Mucosa of stomach (tissue), 1 donor: ENCODE data around the gene UBE3D.

Experiments
- H3K27me3 ChIP-seq: one replicate; pipeline ENCODE4 v1.7.0; 2013; ENCODE audit warnings: mild to moderate bottlenecking, low read length; ENCODE audit not compliant: control insufficient read depth, insufficient read depth
- H3K36me3 ChIP-seq: one replicate; pipeline ENCODE4 v1.7.0; 2013; ENCODE audit warnings: low read length; ENCODE audit not compliant: control insufficient read depth, insufficient read depth
- H3K4me1 ChIP-seq: one replicate; pipeline ENCODE4 v1.7.0; 2013; ENCODE audit warnings: mild to moderate bottlenecking, low read length; ENCODE audit not compliant: control insufficient read depth, insufficient read depth
- H3K4me3 ChIP-seq: one replicate; pipeline ENCODE4 v1.7.0; 2013; ENCODE audit warnings: low read length
- H3K9ac ChIP-seq: one replicate; pipeline ENCODE4 v1.7.0; 2013; ENCODE audit warnings: mild to moderate bottlenecking, low read length, moderate library complexity
- H3K9me3 ChIP-seq: one replicate; pipeline ENCODE4 v1.7.0; 2013; ENCODE audit warnings: mild to moderate bottlenecking, low read length, moderate library complexity; ENCODE audit not compliant: control insufficient read depth
- donor health status: Pancreatic carcinoma.

Gene UBE3D

DNA sequence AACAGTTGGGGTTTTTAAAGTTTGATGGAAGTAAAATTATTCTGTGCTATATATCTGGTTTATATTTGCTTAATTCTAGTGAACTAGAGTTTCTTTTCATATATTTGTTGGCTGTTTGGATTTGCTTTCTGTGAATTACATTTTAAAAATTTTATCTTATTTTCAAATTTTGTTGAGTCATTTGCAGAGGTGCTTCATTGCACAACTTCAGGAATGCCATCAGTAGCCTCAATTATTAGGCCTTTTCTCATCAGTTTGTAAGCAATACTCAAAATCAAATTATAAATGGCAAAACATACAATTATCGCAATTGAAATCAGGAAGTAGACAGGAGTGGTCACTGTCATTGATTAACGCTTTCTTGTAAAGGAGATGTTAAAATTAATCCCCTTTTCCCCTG, 96.9 kb downstream of the UBE3D start:
- Histone ChIP-seq H3K27me3 (no peaks in the 10 kb centered on the region), H3K9me3 (no peaks in the 10 kb centered on the region), H3K4me1 (no peaks in the 10 kb centered on the region), H3K4me3 (no peak overlapping the region), H3K9ac (no peak overlapping the region), H3K36me3 (no peaks in the 10 kb centered on the region)

DNA sequence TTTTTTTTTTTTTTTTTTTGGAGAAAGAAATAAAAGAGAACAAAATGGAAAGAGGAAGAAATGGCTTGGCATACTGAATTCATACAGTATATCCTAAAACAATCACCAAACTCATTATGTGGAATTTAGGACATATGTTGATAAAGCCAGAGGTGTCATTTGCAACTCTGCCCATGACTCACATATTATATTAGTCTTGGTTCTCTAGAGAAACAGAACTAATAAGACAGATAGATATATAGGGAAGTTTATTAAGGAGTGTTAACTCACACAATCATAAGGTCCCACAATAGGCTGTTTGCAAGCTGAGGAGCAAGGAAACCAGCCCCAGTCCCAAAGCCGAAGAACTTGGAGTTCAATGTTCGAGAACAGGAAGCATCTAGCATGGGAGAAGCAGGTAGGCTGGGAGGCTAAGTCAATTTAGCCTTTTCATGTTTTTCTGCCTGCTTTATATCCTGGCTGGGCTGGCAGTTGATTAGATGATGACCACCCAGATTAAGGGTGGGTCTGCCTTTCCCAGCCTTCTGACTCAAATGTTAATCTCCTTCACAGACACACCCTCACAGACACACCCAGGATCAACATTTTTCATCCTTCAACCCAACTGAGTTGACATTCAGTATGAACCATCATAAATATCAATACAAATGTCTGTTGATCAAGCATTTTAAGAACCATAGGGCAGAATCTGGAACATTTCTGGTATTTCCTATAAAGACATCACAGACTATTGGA, 102.3 kb downstream of the UBE3D start:
- Histone ChIP-seq H3K9ac (no peak overlapping the region), H3K4me3 (no peak overlapping the region), H3K27me3 (no peaks in the 10 kb centered on the region), H3K36me3 (no peaks in the 10 kb centered on the region), H3K4me1 (no peaks in the 10 kb centered on the region), H3K9me3 (no peaks in the 10 kb centered on the region)

DNA sequence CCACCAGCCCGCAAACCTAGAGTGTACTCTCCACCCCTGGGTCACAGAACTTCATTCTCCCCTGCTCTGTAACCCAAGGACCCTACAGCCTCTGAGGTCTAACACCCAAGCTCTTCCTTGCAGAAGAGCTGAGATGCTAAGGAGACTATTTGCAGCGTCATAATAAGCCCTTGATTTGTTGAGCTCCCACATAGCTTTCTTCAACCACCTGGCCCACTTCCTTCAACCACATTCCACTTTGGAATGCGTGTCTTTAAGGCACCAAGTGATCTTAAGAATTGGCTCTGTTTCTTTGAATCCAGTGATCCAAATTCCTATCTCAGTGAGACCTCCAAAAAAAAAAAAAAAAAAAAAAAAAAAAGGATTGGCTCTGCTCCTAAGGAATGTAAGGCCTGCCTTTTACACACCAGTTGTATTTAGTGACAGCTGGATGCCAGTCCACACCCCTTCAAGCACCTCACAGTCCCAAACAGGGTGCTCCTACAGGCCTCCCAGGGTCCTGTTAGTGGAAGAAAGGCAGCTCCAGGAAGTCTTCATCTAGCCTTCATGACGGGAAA, 106.2 kb downstream of the UBE3D start:
- Histone ChIP-seq H3K9me3 (no peaks in the 10 kb centered on the region), H3K27me3 (no peaks in the 10 kb centered on the region), H3K4me3 (no peak overlapping the region), H3K4me1 (no peaks in the 10 kb centered on the region), H3K36me3 (no peaks in the 10 kb centered on the region), H3K9ac (no peak overlapping the region)

DNA sequence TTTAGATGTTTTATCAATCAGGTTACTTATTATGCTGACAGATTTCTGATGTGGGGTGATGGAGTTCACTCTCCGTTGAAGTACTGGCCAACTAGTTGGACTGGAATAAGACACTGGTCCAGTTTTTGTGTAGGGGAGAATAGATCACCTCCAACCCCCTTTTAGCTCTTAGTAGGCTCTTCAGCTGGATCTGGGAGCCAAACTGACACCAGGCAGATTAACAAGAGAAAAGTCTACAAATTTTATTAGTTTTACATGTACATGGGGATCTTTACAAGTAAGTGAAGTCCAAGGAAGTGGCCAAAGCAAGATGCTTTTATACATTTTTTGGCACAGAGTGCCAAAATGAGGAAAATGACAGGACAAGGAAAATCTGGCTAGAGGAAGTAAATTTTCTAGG, 107.1 kb downstream of the UBE3D start:
- Histone ChIP-seq H3K9ac (no peak overlapping the region), H3K9me3 (no peaks in the 10 kb centered on the region), H3K36me3 (no peaks in the 10 kb centered on the region), H3K4me1 (no peaks in the 10 kb centered on the region), H3K27me3 (no peaks in the 10 kb centered on the region), H3K4me3 (no peak overlapping the region)

- Histone ChIP-seq H3K36me3 (no peaks in the 10 kb centered on the region), H3K9me3 (no peaks in the 10 kb centered on the region), H3K9ac (no peak overlapping the region), H3K4me1 (no peaks in the 10 kb centered on the region), H3K4me3 (no peak overlapping the region), H3K27me3 (no peaks in the 10 kb centered on the region)
These were observed 107.8 kb downstream of the UBE3D start for GRCh38 chr6:82957868-82958245.

- Histone ChIP-seq H3K9me3 (no peaks in the 10 kb centered on the region), H3K4me1 (no peaks in the 10 kb centered on the region), H3K36me3 (no peaks in the 10 kb centered on the region), H3K4me3 (no peak overlapping the region), H3K27me3 (no peaks in the 10 kb centered on the region), H3K9ac (no peak overlapping the region)
These were observed 108.3 kb downstream of the UBE3D start for GRCh38 chr6:82957171-82957867.

GRCh38 chr6:82955841-82956240, 109.8 kb downstream of the UBE3D start:
- Histone ChIP-seq H3K27me3 (no peaks in the 10 kb centered on the region), H3K4me1 (no peaks in the 10 kb centered on the region), H3K36me3 (no peaks in the 10 kb centered on the region), H3K9me3 (no peaks in the 10 kb centered on the region), H3K4me3 (no peak overlapping the region), H3K9ac (no peak overlapping the region)

DNA sequence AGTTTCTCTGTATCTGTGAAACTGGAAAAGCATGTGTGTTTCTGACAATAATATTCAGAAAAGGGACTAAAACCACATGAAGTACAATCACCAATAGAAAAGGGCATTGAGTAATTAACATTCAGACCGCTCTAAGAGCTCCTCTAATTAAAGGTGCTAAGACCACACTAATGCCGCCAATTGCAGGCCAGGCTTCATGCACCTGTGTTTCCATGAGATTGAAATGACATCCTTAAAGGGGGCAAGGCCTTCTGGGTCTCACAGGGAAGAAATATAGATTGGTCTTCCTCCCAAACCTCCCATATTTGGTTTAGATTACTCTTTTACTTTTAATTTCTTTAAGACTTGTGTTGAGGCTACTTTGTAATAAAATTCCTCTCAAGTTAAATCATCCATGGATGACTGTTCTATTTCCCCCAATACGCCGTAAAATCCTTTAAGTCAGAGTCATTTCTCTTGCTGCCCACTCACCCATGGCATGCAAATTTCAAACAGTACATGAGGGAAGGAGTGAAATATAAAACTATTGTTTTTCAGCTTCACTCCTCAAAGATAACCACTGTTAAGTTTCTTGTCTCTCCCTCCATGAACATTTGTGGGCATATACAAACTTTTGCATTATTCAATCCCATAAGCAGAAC, 110.6 kb downstream of the UBE3D start:
- Histone ChIP-seq H3K4me3 (no peak overlapping the region), H3K4me1 (no peaks in the 10 kb centered on the region), H3K27me3 (no peaks in the 10 kb centered on the region), H3K36me3 (no peaks in the 10 kb centered on the region), H3K9ac (no peak overlapping the region), H3K9me3 (no peaks in the 10 kb centered on the region)

DNA sequence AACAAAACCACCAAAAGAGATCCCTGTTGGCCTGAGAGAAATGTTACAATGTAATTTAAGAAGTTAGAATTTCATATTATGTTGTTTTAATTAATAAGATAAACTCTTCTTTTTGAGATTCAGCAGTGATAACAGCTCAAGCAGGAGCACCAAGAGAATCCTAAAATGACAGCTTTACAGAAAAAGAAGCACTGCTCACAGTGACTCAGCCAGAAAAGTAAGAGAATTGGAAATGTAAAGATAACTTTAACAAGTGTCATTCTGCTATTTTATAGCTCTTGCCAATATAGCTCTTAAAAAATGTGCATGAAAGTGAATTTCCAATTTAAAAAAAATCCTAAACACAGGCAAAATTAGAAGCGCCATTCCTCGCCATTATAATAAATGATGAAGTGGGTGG, 111.3 kb downstream of the UBE3D start:
- no peaks in the 10 kb centered on the region for H3K27me3 ChIP-seq
- H3K9me3 ChIP-seq = no peaks in the 10 kb centered on the region
- H3K4me1 ChIP-seq = no peaks in the 10 kb centered on the region
- H3K36me3 ChIP-seq = no peaks in the 10 kb centered on the region
- no peak overlapping the region for H3K4me3 ChIP-seq
- no peak overlapping the region for H3K9ac ChIP-seq

GRCh38 chr6:82953871-82954270, 111.8 kb downstream of the UBE3D start:
- Histone ChIP-seq H3K4me3 (no peak overlapping the region), H3K9ac (no peak overlapping the region), H3K4me1 (no peaks in the 10 kb centered on the region), H3K27me3 (no peaks in the 10 kb centered on the region), H3K36me3 (no peaks in the 10 kb centered on the region), H3K9me3 (no peaks in the 10 kb centered on the region)

- H3K9me3 ChIP-seq = no peaks in the 10 kb centered on the region
- no peaks in the 10 kb centered on the region for H3K27me3 ChIP-seq
- no peaks in the 10 kb centered on the region for H3K4me1 ChIP-seq
- no peak overlapping the region for H3K4me3 ChIP-seq
- H3K9ac ChIP-seq = no peak overlapping the region
- no peaks in the 10 kb centered on the region for H3K36me3 ChIP-seq
These were observed 113.7 kb downstream of the UBE3D start for GRCh38 chr6:82951935-82952334.

GRCh38 chr6:82951389-82951788, 114.3 kb downstream of the UBE3D start:
- Histone ChIP-seq H3K9ac (no peak overlapping the region), H3K9me3 (no peaks in the 10 kb centered on the region), H3K27me3 (no peaks in the 10 kb centered on the region), H3K4me1 (no peaks in the 10 kb centered on the region), H3K36me3 (no peaks in the 10 kb centered on the region), H3K4me3 (no peak overlapping the region)
